ENCODE results near the gene PDLIM7.
"Not testable (repeated sequence)": the region's sequence is repeated elsewhere in the genome, so short reads cannot be mapped to it uniquely, and the experiment has no call there.

Gene PDLIM7

GRCh38 chr5:177497292-177498012 lies at the start of gene PDLIM7:
Gene PDLIM7 (minus strand): TSS chr5:177497604. CDS start chr5:177496512, 1,092 bp downstream.
- DNase-seq, result no peak

DNA sequence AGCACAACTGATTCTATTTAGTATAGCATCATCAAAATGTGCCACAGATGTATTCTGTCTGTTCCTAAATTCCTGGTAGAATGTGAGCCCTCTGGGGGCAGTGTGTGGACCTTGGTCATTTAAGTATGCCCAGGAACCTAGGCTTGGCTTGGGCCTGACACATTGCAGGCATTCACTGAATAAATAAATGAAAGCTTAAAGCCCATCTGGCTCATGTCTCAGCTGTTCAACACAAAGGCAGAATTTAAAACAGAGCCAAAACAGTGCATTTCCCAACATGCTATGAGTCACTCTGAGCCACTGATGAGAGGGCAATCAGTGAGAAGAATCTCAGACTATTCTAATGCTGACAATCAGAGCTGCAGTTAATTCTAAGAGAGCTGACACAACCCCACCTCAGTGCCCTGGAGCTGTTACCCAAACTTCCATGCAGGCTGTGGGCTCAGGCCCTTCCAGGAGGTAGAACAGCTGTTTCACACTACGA lies 48.9 kb upstream of the PDLIM7 start:
- no peak for DNase-seq

DNA sequence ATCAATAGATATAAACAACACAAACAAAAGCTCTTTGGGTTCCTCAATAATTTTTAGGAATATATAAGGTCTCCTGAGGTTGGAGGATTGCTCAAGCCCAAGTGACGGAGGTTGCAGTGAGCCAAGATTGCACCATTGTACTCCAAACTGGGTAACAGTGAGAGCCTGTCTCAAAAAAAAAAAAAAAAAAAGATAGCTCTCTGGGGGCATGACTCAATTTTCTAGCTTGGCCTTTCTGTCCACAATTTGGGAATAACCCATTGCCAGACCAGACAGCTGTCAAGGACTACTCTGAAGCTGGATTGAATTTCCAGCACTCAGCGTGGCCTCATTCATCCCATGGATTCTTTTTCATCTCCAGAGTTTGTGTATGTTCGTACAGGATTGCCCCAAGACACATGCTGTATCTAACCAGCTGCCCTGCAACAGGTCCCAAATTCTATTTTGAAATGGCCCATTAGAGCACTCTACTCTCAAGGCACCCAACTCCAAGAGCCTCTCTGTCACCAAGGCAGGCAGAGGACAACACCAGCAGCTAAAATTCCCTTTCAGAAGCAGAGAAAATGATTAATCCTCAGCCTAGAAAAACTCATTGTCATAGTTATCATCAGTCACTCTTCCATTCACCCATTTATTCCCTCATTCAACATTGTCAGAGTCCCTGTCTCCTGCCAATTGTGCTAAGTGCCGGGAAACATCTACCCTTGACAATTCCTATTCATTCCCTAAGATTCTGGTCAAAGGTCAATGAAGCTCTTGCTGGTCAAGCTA lies 48.3 kb upstream of the PDLIM7 start:
- no peak for DNase-seq

- DNase-seq, result no peak
Observed at GRCh38 chr5:177542816-177543465, 45.5 kb upstream of the PDLIM7 start.

- DNase-seq, result no peak
Observed at GRCh38 chr5:177540438-177540837, 43.0 kb upstream of the PDLIM7 start.

DNA sequence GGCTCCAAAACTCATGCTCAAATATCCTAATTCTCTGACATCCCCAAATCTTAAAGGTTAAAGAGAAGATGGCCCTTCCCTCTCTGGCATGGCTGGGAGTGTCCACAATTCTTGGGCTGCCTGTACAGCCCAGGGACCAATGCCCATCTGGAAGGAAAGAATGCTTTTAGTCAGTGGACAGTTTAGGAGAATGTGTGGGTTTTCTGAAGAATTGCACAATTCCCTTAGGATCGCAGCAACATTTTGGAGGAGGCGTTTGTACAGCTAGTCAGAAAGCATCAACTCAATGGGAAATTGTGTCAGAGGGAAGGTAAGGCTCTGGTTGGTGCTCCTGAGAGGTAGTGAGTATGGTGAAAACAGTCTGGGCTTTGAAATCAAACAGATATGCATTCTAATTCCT lies 42.0 kb upstream of the PDLIM7 start:
- DNase-seq, result no peak

DNA sequence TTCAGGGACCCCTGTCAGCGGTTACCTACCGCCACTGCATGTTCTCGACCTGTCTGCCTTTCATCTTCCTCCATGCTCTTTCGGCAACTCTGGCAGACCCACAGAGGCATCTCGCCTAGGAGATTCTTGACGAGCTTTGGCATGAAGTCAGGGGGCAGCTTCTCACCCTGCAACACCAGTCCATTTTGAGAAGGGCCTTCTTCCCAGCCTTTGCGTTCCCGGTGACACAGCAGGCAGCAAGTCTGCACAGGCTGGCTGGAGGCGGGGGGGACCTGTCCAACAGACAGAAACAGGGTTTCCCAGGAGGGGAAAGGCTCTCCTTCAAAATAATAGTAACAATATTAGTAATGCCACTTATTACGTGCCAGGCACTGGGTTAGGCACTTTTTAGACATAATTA lies 41.5 kb upstream of the PDLIM7 start:
- no peak for DNase-seq

- no peak for DNase-seq
Observed at GRCh38 chr5:177537389-177538361, 40.3 kb upstream of the PDLIM7 start.

- DNase-seq, result no peak
Observed at GRCh38 chr5:177536386-177536785, 39.0 kb upstream of the PDLIM7 start.

DNA sequence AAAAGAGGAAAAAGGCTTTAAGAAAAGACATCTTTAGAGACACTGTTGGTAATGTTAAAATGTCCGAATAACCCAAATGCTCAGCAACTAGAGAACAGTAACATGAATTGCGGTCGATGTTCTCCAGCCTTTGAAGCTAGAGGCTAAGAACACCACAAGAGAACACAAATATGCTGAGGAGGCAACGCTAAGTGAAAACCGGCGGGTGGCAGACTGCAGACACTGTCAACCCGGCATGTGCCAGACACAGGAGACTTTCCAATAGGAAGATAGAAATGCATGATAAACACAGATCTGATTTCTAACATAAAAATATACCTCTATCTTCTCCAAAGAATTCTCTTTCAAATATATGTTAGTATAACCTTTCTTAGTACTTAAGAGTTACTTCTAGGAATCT lies 37.7 kb upstream of the PDLIM7 start:
- DNase-seq, result no peak

DNA sequence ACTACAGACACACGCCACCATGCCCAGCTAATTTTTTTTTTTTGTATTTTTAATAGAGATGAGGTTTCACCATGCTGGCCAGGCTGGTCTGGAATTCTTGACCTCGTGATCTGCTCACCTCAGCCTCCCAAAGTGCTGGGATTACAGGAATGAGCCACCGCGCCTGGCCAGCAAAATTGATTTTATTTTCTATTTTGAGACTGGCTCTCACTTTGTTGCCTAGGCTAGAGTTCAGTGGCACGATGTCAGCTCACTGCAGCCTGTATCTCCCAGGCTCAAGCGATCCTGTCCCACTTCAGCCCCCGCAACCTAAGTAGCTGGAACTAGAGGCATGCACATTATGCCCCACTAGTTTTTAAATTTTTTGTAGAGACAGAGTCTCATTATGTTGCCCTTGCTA lies 37.0 kb upstream of the PDLIM7 start:
- not testable (repeated sequence) for DNase-seq

GRCh38 chr5:177531209-177531940 lies 34.0 kb upstream of the PDLIM7 start:
- no peak for DNase-seq

GRCh38 chr5:177530638-177531037 lies 33.2 kb upstream of the PDLIM7 start:
- DNase-seq, result no peak

- no peak for DNase-seq
Observed at GRCh38 chr5:177529247-177530203, 32.1 kb upstream of the PDLIM7 start.

GRCh38 chr5:177528631-177529030 lies 31.2 kb upstream of the PDLIM7 start:
- DNase-seq, result no peak

- no peak for DNase-seq
Observed at GRCh38 chr5:177527595-177527994, 30.2 kb upstream of the PDLIM7 start.

GRCh38 chr5:177526791-177527190 lies 29.4 kb upstream of the PDLIM7 start:
- DNase-seq, result no peak

- DNase-seq, result no peak
Observed at GRCh38 chr5:177526191-177526590, 28.8 kb upstream of the PDLIM7 start.

GRCh38 chr5:177524941-177525655 lies 27.7 kb upstream of the PDLIM7 start:
- no peak for DNase-seq

DNA sequence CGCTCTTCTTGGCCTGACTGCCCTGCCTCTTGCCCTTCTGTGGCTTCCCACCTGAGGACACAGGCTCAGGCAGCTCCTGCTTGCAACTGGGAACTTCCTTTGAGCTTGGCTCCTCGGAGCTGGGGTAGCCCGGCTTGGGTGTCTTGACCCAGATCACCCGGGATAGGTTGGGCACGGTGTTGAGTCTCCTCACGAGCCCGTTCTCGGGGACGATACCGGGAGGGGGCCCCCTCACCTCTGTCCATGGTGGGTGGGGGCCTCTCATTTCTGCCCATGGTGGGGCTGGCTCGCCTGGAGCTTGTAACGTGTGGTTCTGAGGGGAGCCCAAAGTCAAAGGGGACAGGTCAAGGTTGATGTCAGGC lies 27.1 kb upstream of the PDLIM7 start:
- DNase-seq, result no peak

Data from cerebellar nuclear complex (tissue), 1 donor.